Keratinocyte (primary cell): Measurements from ENCODE around the gene PIGU. TPM values are rescaled to one million over a fixed set of nuclear protein-coding genes. Genes with fewer than 3 reads are reported as not detected.
A peak's percentile ranks its signal among the peaks of the same experiment; 100 is the strongest.

Experiments
- DNase-seq: peaks from one replicate; pipeline ENCODE4 v3.0.0-alpha.2; 2011; ENCODE audit warnings: low read depth, missing footprints, low spot score
- FAIRE-seq: peaks from 2 replicates; lab custom pipeline; 2011; peaks lifted over from hg19 to GRCh38; lab: Jason Lieb, UNC
- H2AFZ ChIP-seq: 2 replicates; pipeline ENCODE4 v1.6.0; 2012; ENCODE audit warnings: low read length, control low read depth, inconsistent platforms; ENCODE audit not compliant: control insufficient read depth
- H3K27ac ChIP-seq: 2 replicates; pipeline ENCODE4 v1.5.1; 2011; ENCODE audit warnings: low read length; ENCODE audit not compliant: control insufficient read depth, insufficient read depth
- H3K27me3 ChIP-seq: 3 replicates; pipeline ENCODE4 v1.6.0; 2011; ENCODE audit warnings: low read length; ENCODE audit not compliant: control insufficient read depth, insufficient read depth; ENCODE audit errors: extremely low read depth
- H3K36me3 ChIP-seq, 2 experiments: 2 replicates in 1 of 2; 3 replicates in 1 of 2; pipeline ENCODE4 v1.5.1; 2011; ENCODE audit warnings: low read length in 2 of 2, mild to moderate bottlenecking in 1 of 2; ENCODE audit not compliant: control insufficient read depth in 2 of 2, insufficient read depth in 2 of 2; ENCODE audit errors: extremely low read depth in 1 of 2
- H3K4me1 ChIP-seq: 3 replicates; pipeline ENCODE4 v1.5.1; 2011; ENCODE audit warnings: low read length; ENCODE audit not compliant: control insufficient read depth, insufficient read depth; ENCODE audit errors: extremely low read depth
- H3K4me2 ChIP-seq: 3 replicates; pipeline ENCODE4 v1.6.0; 2011; ENCODE audit warnings: low read depth, low read length; ENCODE audit not compliant: control insufficient read depth, insufficient read depth; ENCODE audit errors: extremely low read depth
- H3K4me3 ChIP-seq, 3 experiments: fragments of 200-600 bp in 1 of 3; sonication (generic) in 1 of 3; 2 replicates in 2 of 3; 3 replicates in 1 of 3; pipeline ENCODE4 v1.5.1; 2011 to 2016; ENCODE audit warnings: low read length in 3 of 3, mild to moderate bottlenecking in 3 of 3, control low read depth in 2 of 3, inconsistent platforms in 1 of 3, low read depth in 1 of 3, mixed read lengths in 1 of 3, mixed run types in 1 of 3, moderate library complexity in 1 of 3; ENCODE audit not compliant: control insufficient read depth in 2 of 3, insufficient read depth in 2 of 3; ENCODE audit errors: extremely low read depth in 1 of 3
- H3K79me2 ChIP-seq: 2 replicates; pipeline ENCODE4 v1.6.0; 2012; ENCODE audit warnings: low read length; ENCODE audit not compliant: control insufficient read depth, insufficient read depth
- H3K9ac ChIP-seq: 3 replicates; pipeline ENCODE4 v1.6.0; 2011; ENCODE audit warnings: low read length; ENCODE audit not compliant: control insufficient read depth, insufficient read depth; ENCODE audit errors: extremely low read depth
- H3K9me1 ChIP-seq: 3 replicates; pipeline ENCODE4 v1.6.0; 2011; ENCODE audit warnings: low read length; ENCODE audit not compliant: control insufficient read depth, insufficient read depth; ENCODE audit errors: extremely low read depth
- H3K9me3 ChIP-seq: 2 replicates; pipeline ENCODE4 v1.5.1; 2012; ENCODE audit warnings: low read depth, low read length; ENCODE audit not compliant: control insufficient read depth
- H4K20me1 ChIP-seq: 3 replicates; pipeline ENCODE4 v1.6.0; 2011; ENCODE audit warnings: low read length; ENCODE audit not compliant: control insufficient read depth, insufficient read depth; ENCODE audit errors: extremely low read depth
- EZH2 ChIP-seq: IDR thresholded peaks from one replicate; pipeline ENCODE4 v1.6.1; 2012; ENCODE audit warnings: inconsistent platforms, mild to moderate bottlenecking, low read length, moderate library complexity
- dilution Hi-C: fragments of 300-500 bp; cut with MboI; formaldehyde crosslinking; loops from one replicate; pipeline ENCODE4 v1.7.0; 2020; ENCODE audit warnings: low sequenced_read_pairs; ENCODE audit not compliant: extremely low pct_ligation_motif_present
- polyA plus RNA-seq, 5 experiments: library from polyadenylated mRNA; depleted of rRNA in 3 of 5; stranded (reverse) in 3 of 5; stranded (forward) in 1 of 5; unstranded in 1 of 5; fragments of >200 nt; gene quantifications; 1 replicate in 1 of 5; 2 replicates in 3 of 5; 3 replicates in 1 of 5; pipeline versions ENCODE4 v1.2.1 to v1.2.3, GENCODE V29; 2011 to 2012; ENCODE audit warnings: missing spikeins in 2 of 5, low read depth in 1 of 5, low replicate concordance in 1 of 5
- TF ChIP-seq, protein P1 (sequence below), 3 experiments: IDR thresholded peaks in 1 of 3; conservative IDR thresholded peaks in 1 of 3; optimal IDR thresholded peaks in 1 of 3; 2 replicates in 2 of 3; 3 replicates in 1 of 3; pipeline versions ENCODE3 to v1.5.1; 2011; ENCODE audit warnings: low read length in 3 of 3, mild to moderate bottlenecking in 3 of 3, moderate library complexity in 2 of 3, control low read depth in 1 of 3, inconsistent platforms in 1 of 3; ENCODE audit not compliant: insufficient read depth in 2 of 3; ENCODE audit errors: extremely low read depth in 1 of 3

The PIGU gene
- polyA plus RNA-seq, 1 donor (not counting 4 experiments of a cell fraction or from before 2014, with no cell fraction given) = 48.0 TPM

DNA sequence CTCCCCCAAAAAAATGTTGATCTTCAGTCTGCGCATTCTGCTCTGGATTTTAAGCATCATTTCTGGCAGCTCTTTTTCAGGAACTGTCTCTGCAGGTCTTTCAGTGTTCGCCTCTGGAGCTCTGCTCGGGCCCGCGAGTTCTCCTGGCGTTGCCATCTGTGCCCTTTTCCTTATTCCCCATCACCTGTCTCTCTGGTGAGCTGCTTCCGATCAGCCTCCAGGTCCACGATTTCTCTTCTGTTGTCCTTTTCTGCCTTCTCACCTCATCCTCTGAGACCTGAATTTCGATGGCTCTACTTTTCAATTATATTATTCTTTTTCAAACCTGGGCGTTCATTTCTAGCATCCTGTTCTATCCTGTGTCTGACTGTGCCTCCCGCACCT, 119.0 kb downstream of the PIGU start:
- H3K9me3 ChIP-seq = no peaks in the 10 kb centered on the region
- FAIRE-seq (peak; percentile 55), DNase-seq (no peak)
- peak overlapping the region; percentile 70 for H3K27ac ChIP-seq
- peak overlapping the region; percentile 72 for H3K4me2 ChIP-seq
- no peaks in the 10 kb centered on the region for H4K20me1 ChIP-seq
- H3K27me3 ChIP-seq = no peaks in the 10 kb centered on the region
- no peaks in the 10 kb centered on the region for H3K79me2 ChIP-seq
- peak overlapping the region; percentile 69 for H2AFZ ChIP-seq
- no peaks in the 10 kb centered on the region for H3K36me3 ChIP-seq
- H3K9me1 ChIP-seq = no peaks in the 10 kb centered on the region
- H3K9ac ChIP-seq = peak overlapping the region; percentile 84
- H3K4me1 ChIP-seq = peaks cover 6% of the 10 kb centered on the region
- dilution Hi-C loops = no loop called here
- peak overlapping the region; percentile 54 to 74 (median 74) for H3K4me3 ChIP-seq
- TF ChIP-seq, protein P1, sequence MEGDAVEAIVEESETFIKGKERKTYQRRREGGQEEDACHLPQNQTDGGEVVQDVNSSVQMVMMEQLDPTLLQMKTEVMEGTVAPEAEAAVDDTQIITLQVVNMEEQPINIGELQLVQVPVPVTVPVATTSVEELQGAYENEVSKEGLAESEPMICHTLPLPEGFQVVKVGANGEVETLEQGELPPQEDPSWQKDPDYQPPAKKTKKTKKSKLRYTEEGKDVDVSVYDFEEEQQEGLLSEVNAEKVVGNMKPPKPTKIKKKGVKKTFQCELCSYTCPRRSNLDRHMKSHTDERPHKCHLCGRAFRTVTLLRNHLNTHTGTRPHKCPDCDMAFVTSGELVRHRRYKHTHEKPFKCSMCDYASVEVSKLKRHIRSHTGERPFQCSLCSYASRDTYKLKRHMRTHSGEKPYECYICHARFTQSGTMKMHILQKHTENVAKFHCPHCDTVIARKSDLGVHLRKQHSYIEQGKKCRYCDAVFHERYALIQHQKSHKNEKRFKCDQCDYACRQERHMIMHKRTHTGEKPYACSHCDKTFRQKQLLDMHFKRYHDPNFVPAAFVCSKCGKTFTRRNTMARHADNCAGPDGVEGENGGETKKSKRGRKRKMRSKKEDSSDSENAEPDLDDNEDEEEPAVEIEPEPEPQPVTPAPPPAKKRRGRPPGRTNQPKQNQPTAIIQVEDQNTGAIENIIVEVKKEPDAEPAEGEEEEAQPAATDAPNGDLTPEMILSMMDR (optimal IDR thresholded peaks at IDR 0.05 in 1 of 3, IDR thresholded peaks at IDR 0.05 in 1 of 3, conservative IDR thresholded peaks at IDR 0.05 in 1 of 3; ENCODE audit: extremely low read depth in 1 of 3, insufficient read depth in 2 of 3, low read length in 3 of 3) = no peak
- TF ChIP-seq EZH2 = no peak

DNA sequence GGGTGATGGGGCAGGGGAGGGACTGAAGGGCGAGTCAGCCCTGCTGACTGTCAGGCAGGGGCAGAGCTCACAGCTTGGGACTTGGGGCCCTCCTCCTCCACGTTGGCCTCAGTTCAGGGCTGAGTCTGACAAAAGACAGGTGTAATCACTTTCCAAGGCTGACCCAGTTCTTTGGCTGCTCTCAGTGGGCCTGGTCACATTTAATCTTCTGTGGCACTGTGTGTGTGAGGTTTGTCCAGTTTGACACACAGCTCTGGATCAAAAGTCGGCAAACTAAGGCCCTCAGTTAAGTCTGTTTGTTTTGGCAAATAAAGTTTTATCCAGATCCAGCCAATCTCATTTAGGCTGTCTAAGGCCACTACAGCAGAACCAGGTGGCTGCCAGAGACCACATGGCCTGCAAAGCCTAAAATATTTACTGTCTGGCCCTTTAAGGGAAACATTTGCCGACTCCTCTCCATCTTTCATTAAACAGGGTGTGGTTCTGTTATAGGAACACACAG, 123.5 kb downstream of the PIGU start:
- Histone ChIP-seq H3K36me3 (no peaks in the 10 kb centered on the region), H3K9me1 (no peaks in the 10 kb centered on the region), H3K27ac (no peak overlapping the region), H3K27me3 (no peaks in the 10 kb centered on the region), H3K4me2 (no peak overlapping the region), H3K4me1 (peaks cover 9% of the 10 kb centered on the region), H3K4me3 (no peak overlapping the region), H3K9ac (no peak overlapping the region), H4K20me1 (no peaks in the 10 kb centered on the region), H3K9me3 (no peaks in the 10 kb centered on the region), H2AFZ (no peak overlapping the region), H3K79me2 (no peaks in the 10 kb centered on the region)
- TF ChIP-seq, protein P1 (optimal IDR thresholded peaks at IDR 0.05 in 1 of 3, IDR thresholded peaks at IDR 0.05 in 1 of 3, conservative IDR thresholded peaks at IDR 0.05 in 1 of 3; ENCODE audit: extremely low read depth in 1 of 3, insufficient read depth in 2 of 3, low read length in 3 of 3) = no peak
- no peak for TF ChIP-seq EZH2
- DNase-seq (no peak), FAIRE-seq (no peak)
- dilution Hi-C loops = no loop called here
